Spleen (tissue), 11 donors: ENCODE data around the gene SERPINA4. TPM values are rescaled to one million over a fixed set of nuclear protein-coding genes. Genes with fewer than 3 reads are reported as not detected.
A peak's percentile ranks its signal among the peaks of the same experiment; 100 is the strongest.

ENCODE experiments used
- DNase-seq: peaks from one replicate; pipeline ENCODE4 v3.0.0-alpha.2; 2020
- H3K27ac ChIP-seq, 8 donors: fragments of 200-600 bp; sonication (generic) in 7 of 8; 1 replicate in 4 of 8; 2 replicates in 4 of 8; pipeline versions ENCODE4 v1.5.0 to v1.8.0; 2016 to 2021; ENCODE audit warnings: inconsistent platforms in 4 of 8, mild to moderate bottlenecking in 4 of 8, moderate library complexity in 1 of 8
- H3K27me3 ChIP-seq, 7 donors: fragments of 200-600 bp; sonication (generic) in 6 of 7; replicated peaks in 1 of 7; 1 replicate in 4 of 7; 2 replicates in 3 of 7; pipeline versions ENCODE4 v1.5.0 to v1.8.0; 2016 to 2021; ENCODE audit warnings: inconsistent platforms in 3 of 7, mild to moderate bottlenecking in 1 of 7
- H3K36me3 ChIP-seq, 6 donors: fragments of 200-600 bp; sonication (generic) in 5 of 6; 1 replicate in 4 of 6; 2 replicates in 2 of 6; pipeline versions ENCODE4 v1.5.0 to v1.8.0; 2016 to 2021; ENCODE audit warnings: inconsistent platforms in 2 of 6
- H3K4me1 ChIP-seq, 6 donors: fragments of 200-600 bp; sonication (generic) in 5 of 6; 1 replicate in 3 of 6; 2 replicates in 3 of 6; pipeline versions ENCODE4 v1.5.0 to v1.8.0; 2016 to 2021; ENCODE audit warnings: inconsistent platforms in 3 of 6
- H3K4me3 ChIP-seq, 8 donors: fragments of 200-600 bp; sonication (generic) in 7 of 8; 1 replicate in 4 of 8; 2 replicates in 4 of 8; pipeline versions ENCODE4 v1.5.0 to v1.8.0; 2016 to 2021; ENCODE audit warnings: inconsistent platforms in 4 of 8, mild to moderate bottlenecking in 4 of 8, moderate library complexity in 2 of 8
- H3K9me3 ChIP-seq, 8 donors: fragments of 200-600 bp; sonication (generic) in 7 of 8; 1 replicate in 4 of 8; 2 replicates in 4 of 8; pipeline versions ENCODE4 v1.5.0 to v1.8.0; 2016 to 2021; ENCODE audit warnings: inconsistent platforms in 4 of 8
- CTCF ChIP-seq, 11 experiments: fragments of 200-600 bp in 7 of 11; fragments of 450-650 bp in 4 of 11; sonication (generic) in 4 of 11; IDR thresholded peaks in 8 of 11; conservative IDR thresholded peaks in 3 of 11; 1 replicate in 7 of 11; 2 replicates in 4 of 11; pipeline versions ENCODE4 v1.4.0 to v1.8.0; 2016 to 2021; ENCODE audit warnings: antibody characterized with exemption in 11 of 11, inconsistent platforms in 4 of 11, mild to moderate bottlenecking in 1 of 11
- POLR2A ChIP-seq, 3 donors: fragments of 450-650 bp; IDR thresholded peaks; one replicate each; pipeline ENCODE4 v1.5.1; 2017; ENCODE audit warnings: antibody characterized with exemption in 3 of 3, mild to moderate bottlenecking in 1 of 3
- POLR2AphosphoS5 ChIP-seq, 3 donors: sonication (generic); formaldehyde crosslinking; IDR thresholded peaks; one replicate each; pipeline ENCODE4 v1.5.1; 2017; ENCODE audit warnings: antibody characterized with exemption in 3 of 3
- WGBS, 5 donors: extraction: QIAGEN DNeasy Blood & Tissue Kit in 3 of 5; methylation state at CpG; one replicate each; pipeline versions ENCODE4 v1.1.5 to v1.1.7; 2013 to 2018; 5-methylcytosine and 5-hydroxymethylcytosine counted together
- intact Hi-C: fragments of 100-400 bp; cut with DNase I; formaldehyde crosslinking; loops from one replicate; pipeline ENCODE4 v1.15.0; 2023; ENCODE audit warnings: low total_unique reads
- polyA plus RNA-seq, 3 donors: library from polyadenylated mRNA; stranded (reverse); fragments of 200-250 nt; gene quantifications; one replicate each; pipeline ENCODE4 v1.2.1, GENCODE V29; 2013
- total RNA-seq, 7 donors: library from RNA; depleted of rRNA in 3 of 7; stranded (reverse); fragments of >200 nt in 3 of 7; fragmentation: NEBNext Ultra II Directional in 4 of 7; extraction: Animal tissue kit (Norgen Biotek cat#: 25700) in 4 of 7; gene quantifications; one replicate each; pipeline versions ENCODE4 v1.1.0 to v1.2.1, GENCODE V29; 2016 to 2021
- donor health status: healthy with polysubstance abuse.
- donor health status: DM: no; HTN: no; CAD: no; lungs with moderate emphysema.
- donor health status: DM: no; HTN: no; CAD: no.
- donor health status: Bipolar disorder and iron deficiency.
- donor health status: healthy.
- donor health status: DM: no; HTN: no; CAD: no.
- donor health status: DM: yes; HTN: yes; CAD: no.

SERPINA4 gene
- total and polyA plus RNA-seq, 10 donors: not detected

GRCh38 chr14:94560291-94560665 is 964 bp upstream of the SERPINA4 start:
- H3K27ac ChIP-seq: no peak overlapping the region
- peaks cover 0 to 29% (median 0%) of the 10 kb centered on the region in 7 donors for H3K27me3 ChIP-seq
- no peaks in the 10 kb centered on the region for H3K36me3 ChIP-seq
- TF ChIP-seq POLR2A (IDR thresholded peaks at IDR 0.05) (no peak), CTCF (IDR thresholded peaks at IDR 0.05 in 8 of 11, conservative IDR thresholded peaks at IDR 0.05 in 3 of 11) (no peak), POLR2AphosphoS5 (IDR thresholded peaks at IDR 0.05) (no peak)
- intact Hi-C loops: no loop called here
- no peak for DNase-seq
- peaks cover 0 to 21% (median 2%) of the 10 kb centered on the region in 8 donors for H3K9me3 ChIP-seq
- no peak overlapping the region for H3K4me3 ChIP-seq
- H3K4me1 ChIP-seq: no peaks in the 10 kb centered on the region
- WGBS, 5 donors: 68 to 78% (median 73%) methylated on average over 3 of the region's 3 CpGs

- intact Hi-C loops: no loop called here
- Histone ChIP-seq H3K4me1 (no peaks in the 10 kb centered on the region), H3K4me3 (no peak overlapping the region), H3K9me3 (peaks cover 0 to 9% (median 0%) of the 10 kb centered on the region in 8 donors), H3K27me3 (peaks cover 0 to 21% (median 0%) of the 10 kb centered on the region in 7 donors), H3K36me3 (no peaks in the 10 kb centered on the region), H3K27ac (no peak overlapping the region)
- 75 to 88% (median 84%) methylated on average over 7 of the region's 7 CpGs for WGBS, 5 donors
- TF ChIP-seq POLR2AphosphoS5 (IDR thresholded peaks at IDR 0.05): no peak
- TF ChIP-seq POLR2A (IDR thresholded peaks at IDR 0.05): no peak
- no peak for TF ChIP-seq CTCF (IDR thresholded peaks at IDR 0.05 in 8 of 11, conservative IDR thresholded peaks at IDR 0.05 in 3 of 11)
- no peak for DNase-seq
Observed at GRCh38 chr14:94561656-94562010, 391 bp downstream of the SERPINA4 start.

- Histone ChIP-seq H3K4me1 (no peaks in the 10 kb centered on the region), H3K4me3 (no peak overlapping the region), H3K27ac (no peak overlapping the region), H3K9me3 (peaks cover 0 to 6% (median 0%) of the 10 kb centered on the region in 8 donors), H3K27me3 (peaks cover 0 to 20% (median 0%) of the 10 kb centered on the region in 7 donors), H3K36me3 (no peaks in the 10 kb centered on the region)
- WGBS, 5 donors: 72 to 85% (median 81%) methylated on average over 5 of the region's 5 CpGs
- intact Hi-C loops: no loop called here
- no peak for TF ChIP-seq POLR2A (IDR thresholded peaks at IDR 0.05)
- no peak for TF ChIP-seq POLR2AphosphoS5 (IDR thresholded peaks at IDR 0.05)
- no peak for TF ChIP-seq CTCF (IDR thresholded peaks at IDR 0.05 in 8 of 11, conservative IDR thresholded peaks at IDR 0.05 in 3 of 11)
- no peak for DNase-seq
Observed at GRCh38 chr14:94562022-94562421, 780 bp downstream of the SERPINA4 start.

GRCh38 chr14:94562941-94563883 is 2.0 kb downstream of the SERPINA4 start:
- no peaks in the 10 kb centered on the region for H3K9me3 ChIP-seq
- H3K27ac ChIP-seq: no peak overlapping the region
- DNase-seq: peak; percentile 50
- TF ChIP-seq POLR2A (IDR thresholded peaks at IDR 0.05) (no peak), CTCF (IDR thresholded peaks at IDR 0.05 in 8 of 11, conservative IDR thresholded peaks at IDR 0.05 in 3 of 11) (no peak), POLR2AphosphoS5 (IDR thresholded peaks at IDR 0.05) (no peak)
- peaks cover 0 to 20% (median 0%) of the 10 kb centered on the region in 7 donors for H3K27me3 ChIP-seq
- intact Hi-C loops: no loop called here
- 88 to 95% (median 89%) methylated on average over 16 of the region's 16 CpGs for WGBS, 5 donors
- H3K36me3 ChIP-seq: no peaks in the 10 kb centered on the region
- no peaks in the 10 kb centered on the region for H3K4me1 ChIP-seq
- no peak overlapping the region for H3K4me3 ChIP-seq
